ENCODE measurements around the gene ANKRD65. TPM values are rescaled to one million over a fixed set of nuclear protein-coding genes. Genes with fewer than 3 reads are reported as not detected.

Gene ANKRD65
- total and polyA plus RNA-seq, 7 donors: 0.77 to 5.4 (median 2.4) TPM

DNA sequence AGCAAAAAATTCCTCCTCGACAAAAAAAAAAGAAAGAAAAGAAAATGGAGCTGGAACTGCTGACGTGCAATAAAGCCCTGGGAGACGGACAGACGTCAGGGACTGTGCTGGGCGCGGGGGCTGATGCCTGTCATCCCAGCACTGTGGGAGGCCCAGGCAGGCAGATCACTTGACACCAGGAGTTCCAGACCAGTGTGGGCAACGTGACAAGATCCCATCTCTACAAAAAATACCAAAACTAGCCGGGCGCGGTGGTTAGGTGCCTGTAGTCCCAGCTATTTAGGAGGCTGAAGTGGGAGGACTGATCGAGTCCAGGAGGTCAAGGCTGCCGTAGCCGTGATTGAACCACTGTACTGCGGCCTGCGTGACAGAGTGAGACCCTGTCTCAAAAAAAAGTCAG is 3.6 kb upstream of the ANKRD65 start:
- Histone ChIP-seq H3K4me3 (no peak overlapping the region), H3K9me3 (no peaks in the 10 kb centered on the region), H3K27ac (no peak overlapping the region), H3K27me3 (ENCODE audit: insufficient read depth in 3 of 3, low read length in 2 of 3) (peaks cover 0 to 13% (median 2%) of the 10 kb centered on the region in 3 donors), H3K36me3 (ENCODE audit: insufficient read depth in 1 of 2, low read depth in 1 of 2) (no peaks in the 10 kb centered on the region), H3K4me1 (peaks cover 6% of the 10 kb centered on the region)
- no peak for ATAC-seq
- intact Hi-C loops (cut with DNase I): no loop called here
- TF ChIP-seq, protein P1, sequence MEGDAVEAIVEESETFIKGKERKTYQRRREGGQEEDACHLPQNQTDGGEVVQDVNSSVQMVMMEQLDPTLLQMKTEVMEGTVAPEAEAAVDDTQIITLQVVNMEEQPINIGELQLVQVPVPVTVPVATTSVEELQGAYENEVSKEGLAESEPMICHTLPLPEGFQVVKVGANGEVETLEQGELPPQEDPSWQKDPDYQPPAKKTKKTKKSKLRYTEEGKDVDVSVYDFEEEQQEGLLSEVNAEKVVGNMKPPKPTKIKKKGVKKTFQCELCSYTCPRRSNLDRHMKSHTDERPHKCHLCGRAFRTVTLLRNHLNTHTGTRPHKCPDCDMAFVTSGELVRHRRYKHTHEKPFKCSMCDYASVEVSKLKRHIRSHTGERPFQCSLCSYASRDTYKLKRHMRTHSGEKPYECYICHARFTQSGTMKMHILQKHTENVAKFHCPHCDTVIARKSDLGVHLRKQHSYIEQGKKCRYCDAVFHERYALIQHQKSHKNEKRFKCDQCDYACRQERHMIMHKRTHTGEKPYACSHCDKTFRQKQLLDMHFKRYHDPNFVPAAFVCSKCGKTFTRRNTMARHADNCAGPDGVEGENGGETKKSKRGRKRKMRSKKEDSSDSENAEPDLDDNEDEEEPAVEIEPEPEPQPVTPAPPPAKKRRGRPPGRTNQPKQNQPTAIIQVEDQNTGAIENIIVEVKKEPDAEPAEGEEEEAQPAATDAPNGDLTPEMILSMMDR (IDR thresholded peaks at IDR 0.05): no peak
- no peak for DNase-seq
- 79 to 86% (median 84%) methylated on average over 15 of the region's 15 CpGs for WGBS, 3 donors

DNA sequence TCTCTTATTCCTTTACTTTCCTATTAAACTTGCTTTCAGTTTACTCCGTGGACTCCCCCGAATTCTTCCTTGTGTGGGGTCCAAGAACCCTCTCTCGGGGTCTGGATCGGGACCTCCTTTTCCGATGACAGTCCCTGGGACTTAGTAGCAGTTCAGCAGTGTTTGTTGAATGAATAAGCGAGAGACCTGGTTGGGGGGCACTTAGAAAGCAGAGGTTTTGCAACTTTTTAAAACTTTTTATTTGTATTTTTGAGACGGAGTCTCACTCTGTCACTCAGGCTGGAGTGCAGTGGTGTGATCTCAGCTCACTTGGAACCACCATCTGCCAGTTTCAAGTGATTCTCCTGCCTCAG is 2.1 kb upstream of the ANKRD65 start:
- Histone ChIP-seq H3K9me3 (no peaks in the 10 kb centered on the region), H3K27me3 (ENCODE audit: insufficient read depth in 3 of 3, low read length in 2 of 3) (peaks cover 0 to 9% (median 2%) of the 10 kb centered on the region in 3 donors), H3K4me1 (no peaks in the 10 kb centered on the region), H3K27ac (no peak overlapping the region), H3K36me3 (ENCODE audit: insufficient read depth in 1 of 2, low read depth in 1 of 2) (no peaks in the 10 kb centered on the region), H3K4me3 (no peak overlapping the region)
- intact Hi-C loops (cut with DNase I): no loop called here
- DNase-seq (no peak), ATAC-seq (no peak)
- 80 to 84% (median 83%) methylated on average over 7 of the region's 7 CpGs for WGBS, 3 donors
- TF ChIP-seq, protein P1 (IDR thresholded peaks at IDR 0.05): no peak

DNA sequence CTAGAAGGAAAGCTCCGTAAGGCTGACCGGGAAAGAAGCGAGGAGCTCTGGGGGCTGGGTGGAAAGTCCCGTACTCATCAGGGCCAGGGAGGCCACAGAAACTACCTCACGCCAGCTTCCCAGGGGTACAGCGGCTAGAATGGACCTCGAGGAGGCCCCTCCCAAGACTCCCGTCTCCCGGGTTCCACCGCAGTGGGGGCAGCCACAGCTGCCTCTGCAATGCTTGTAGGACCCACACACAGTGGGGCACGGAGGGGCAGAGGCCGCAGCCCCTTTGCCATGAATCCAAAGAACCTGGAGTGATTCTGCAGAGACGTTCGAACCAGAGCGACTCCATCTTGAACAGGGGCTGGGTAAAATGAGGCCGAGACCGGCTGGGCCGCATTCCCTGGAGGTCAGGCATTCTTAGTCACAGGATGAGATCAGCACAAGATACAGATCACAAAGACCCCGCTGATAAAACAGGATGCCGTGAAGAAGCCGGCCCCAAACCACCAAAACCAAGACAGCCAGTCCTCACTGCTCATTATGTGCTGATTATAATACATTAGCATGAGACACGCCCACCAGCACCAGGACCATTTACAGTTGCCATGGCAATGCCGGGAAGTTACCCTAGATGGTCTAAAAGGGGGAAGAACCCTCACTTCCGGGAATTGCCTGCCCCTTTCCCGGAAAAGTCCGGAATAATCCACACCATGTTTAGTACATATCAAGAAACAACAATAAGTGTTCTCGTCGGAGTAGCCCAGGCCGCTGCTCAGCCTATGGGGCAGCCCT is 1.6 kb upstream of the ANKRD65 start:
- Histone ChIP-seq H3K36me3 (ENCODE audit: insufficient read depth in 1 of 2, low read depth in 1 of 2) (no peaks in the 10 kb centered on the region), H3K27me3 (ENCODE audit: insufficient read depth in 3 of 3, low read length in 2 of 3) (peaks cover 0 to 7% (median 2%) of the 10 kb centered on the region in 3 donors), H3K27ac (no peak overlapping the region), H3K9me3 (no peaks in the 10 kb centered on the region), H3K4me1 (no peaks in the 10 kb centered on the region), H3K4me3 (no peak overlapping the region)
- intact Hi-C loops (cut with DNase I): no loop called here
- 57 to 61% (median 60%) methylated on average over 29 of the region's 29 CpGs for WGBS, 3 donors
- ATAC-seq (no peak), DNase-seq (no peak)
- TF ChIP-seq, protein P1 (IDR thresholded peaks at IDR 0.05): no peak

DNA sequence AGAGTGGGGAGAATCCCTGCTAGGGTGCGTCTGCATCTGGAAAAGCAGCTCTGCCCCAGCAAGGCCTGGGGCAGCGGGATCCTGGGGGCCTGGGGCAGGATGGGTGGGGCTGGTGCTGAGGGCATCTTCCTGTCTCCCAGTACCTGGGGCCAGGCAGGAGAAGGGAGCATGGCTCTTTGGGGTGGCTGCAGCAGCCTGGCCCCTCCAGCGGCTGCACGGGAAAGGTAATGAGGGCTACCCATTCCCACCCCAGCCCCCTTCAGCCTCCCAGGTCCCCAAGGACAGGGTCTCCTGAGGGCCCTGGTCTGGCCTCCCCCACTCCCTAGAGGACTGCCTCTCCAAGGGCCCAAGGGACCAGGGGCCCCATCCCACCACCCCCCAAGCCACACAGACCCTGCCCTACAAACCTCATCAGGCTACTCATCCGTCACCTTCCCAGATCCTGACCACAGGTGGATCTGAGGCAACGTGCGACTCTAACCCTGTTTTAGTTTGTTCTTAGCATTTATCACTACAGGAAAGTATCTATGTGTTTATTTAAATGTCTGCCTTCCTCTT is 910 bp upstream of the ANKRD65 start:
- TF ChIP-seq, protein P1 (IDR thresholded peaks at IDR 0.05): no peak
- Histone ChIP-seq H3K9me3 (no peaks in the 10 kb centered on the region), H3K4me3 (no peak overlapping the region), H3K36me3 (ENCODE audit: insufficient read depth in 1 of 2, low read depth in 1 of 2) (no peaks in the 10 kb centered on the region), H3K27me3 (ENCODE audit: insufficient read depth in 3 of 3, low read length in 2 of 3) (peaks cover 0 to 7% (median 0%) of the 10 kb centered on the region in 3 donors), H3K4me1 (no peaks in the 10 kb centered on the region), H3K27ac (no peak overlapping the region)
- no peak for ATAC-seq
- intact Hi-C loops (cut with DNase I): no loop called here
- WGBS, 3 donors: 82 to 88% (median 86%) methylated on average over 5 to 7 of the region's 7 CpGs
- no peak for DNase-seq

Data from psoas muscle (tissue), 8 donors.